GM19324 (cell line): Measurements from ENCODE around the gene SARDH.
"Not testable (repeated sequence)": the region's sequence is repeated elsewhere in the genome, so short reads cannot be mapped to it uniquely, and the experiment has no call there.

ENCODE experiments used
- ATAC-seq: cut with Tn5 transposase; IDR thresholded peaks from one replicate; pipeline ENCODE4 v1.9.1; 2021; ENCODE audit warnings: mild to moderate bottlenecking, moderate library complexity; ENCODE audit not compliant: unreplicated experiment, low FRiP score

SARDH gene

DNA sequence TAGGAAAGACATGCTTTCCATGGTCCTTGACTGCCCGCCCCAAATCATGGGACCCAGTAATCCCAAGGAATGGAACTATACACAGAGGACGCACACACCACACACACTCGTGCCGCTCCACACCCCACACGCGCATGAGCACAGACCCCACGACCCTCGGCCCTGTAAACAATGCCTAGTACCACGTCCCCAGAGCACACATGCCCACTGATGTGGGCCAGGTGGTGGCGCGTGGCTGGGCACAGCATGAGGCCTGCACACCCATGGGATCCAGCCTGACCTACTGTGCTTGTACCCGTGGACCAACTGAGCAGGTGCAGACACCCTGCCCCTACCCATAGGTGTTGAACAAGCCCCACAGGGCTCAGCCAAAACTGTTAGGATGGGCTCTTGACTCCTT, 101.2 kb downstream of the SARDH start:
- no peak for ATAC-seq

DNA sequence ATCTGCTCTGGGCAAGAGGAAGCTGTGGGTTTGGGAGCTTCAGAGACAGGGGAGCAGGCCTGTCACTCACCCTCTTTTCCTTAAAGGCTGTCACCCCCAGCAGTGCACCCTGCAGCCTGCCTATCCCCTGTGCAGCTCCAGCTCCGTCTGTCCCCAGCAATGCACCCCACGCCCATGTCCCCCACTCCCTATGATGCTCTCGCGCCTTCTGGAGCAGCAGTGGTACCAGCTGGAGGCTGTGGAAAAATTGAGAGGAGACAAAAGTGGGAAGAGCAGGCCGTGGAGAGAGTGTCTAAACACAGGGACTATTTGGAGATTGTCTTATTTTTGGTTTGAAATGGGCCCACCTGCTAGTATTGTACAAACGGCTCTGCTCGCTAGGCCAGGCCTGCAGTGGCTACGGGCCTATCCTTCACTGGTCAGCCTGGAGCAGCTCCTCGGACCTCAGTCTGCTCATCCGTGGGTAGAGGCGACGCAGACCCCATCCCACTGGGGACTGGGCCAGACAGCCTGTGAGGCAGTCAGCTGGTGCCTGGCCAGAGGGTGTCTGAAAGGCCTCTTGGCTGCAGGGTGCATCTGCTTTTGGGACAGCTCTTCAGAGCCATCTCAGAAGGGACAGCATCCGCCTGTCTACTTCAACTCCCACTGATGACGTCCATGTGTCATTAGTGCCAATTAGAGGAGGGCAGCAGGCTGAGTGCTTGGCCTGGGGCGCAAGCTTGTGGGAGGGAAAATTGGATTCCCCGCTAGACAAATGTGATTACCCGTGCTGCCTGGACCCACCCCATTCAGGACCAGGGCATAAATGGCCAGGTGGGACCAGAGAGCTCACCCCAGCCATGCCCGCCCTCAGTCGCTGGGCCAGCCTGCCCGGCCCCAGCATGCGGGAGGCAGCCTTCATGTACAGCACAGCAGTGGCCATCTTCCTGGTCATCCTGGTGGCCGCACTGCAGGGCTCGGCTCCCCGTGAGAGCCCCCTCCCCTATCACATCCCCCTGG, 102.3 kb downstream of the SARDH start, which contains the start of gene DBH:
DBH (plus strand) TSS at position 831 of the 999 bp plus-strand sequence; CDS start at position 840, 9 bp downstream.
- no peak for ATAC-seq

DNA sequence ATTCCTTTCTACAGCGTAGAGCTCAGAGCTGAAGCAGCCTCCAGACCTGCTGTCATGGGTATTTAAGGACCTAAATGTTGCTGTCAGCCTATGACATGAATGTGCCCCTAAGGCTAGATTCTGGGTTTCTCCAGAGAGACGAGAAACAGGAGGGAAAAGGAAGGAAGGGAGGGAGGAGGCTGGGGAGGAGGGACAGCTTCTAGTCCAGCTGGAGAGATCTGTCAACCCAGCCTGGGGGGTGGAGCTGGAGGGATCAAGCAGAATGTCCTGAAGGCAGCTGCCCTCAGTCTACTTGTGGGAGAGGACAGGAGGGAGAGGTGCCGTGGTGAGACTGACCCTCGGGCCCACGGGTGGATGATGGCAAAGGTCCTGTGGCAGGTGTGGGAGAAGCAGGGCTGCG, 103.1 kb downstream of the SARDH start:
- ATAC-seq = no peak

DNA sequence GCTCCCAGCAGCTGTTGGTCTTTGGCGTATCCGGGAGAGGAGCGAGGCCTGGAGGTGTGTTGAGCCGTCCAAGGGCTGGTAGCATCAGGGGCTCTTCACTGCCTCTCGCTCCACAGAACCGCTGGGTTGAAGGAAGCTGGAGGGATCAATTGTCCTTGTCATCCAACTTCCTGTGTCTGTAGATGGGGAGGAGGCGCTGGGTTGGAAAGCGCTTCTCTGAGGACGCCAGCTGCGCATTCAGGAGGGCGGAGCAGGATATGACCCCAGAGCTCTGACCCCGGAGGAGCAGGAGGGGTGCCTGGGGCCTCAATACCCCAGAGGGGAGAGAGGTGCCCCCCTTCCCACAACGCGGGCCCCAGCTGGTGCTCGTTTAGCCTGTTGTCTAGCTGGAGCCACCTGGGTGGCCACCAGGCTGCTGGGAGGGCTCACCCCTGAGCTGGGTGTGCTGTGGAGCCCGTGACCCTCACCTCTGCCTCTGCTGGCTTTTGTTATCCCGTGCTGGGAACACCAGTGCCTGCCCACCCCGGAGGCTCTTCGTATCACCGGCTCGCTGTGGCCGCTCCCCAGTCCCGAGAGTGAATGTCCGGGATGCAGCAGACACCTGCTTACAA, 104.0 kb downstream of the SARDH start:
- no peak for ATAC-seq

DNA sequence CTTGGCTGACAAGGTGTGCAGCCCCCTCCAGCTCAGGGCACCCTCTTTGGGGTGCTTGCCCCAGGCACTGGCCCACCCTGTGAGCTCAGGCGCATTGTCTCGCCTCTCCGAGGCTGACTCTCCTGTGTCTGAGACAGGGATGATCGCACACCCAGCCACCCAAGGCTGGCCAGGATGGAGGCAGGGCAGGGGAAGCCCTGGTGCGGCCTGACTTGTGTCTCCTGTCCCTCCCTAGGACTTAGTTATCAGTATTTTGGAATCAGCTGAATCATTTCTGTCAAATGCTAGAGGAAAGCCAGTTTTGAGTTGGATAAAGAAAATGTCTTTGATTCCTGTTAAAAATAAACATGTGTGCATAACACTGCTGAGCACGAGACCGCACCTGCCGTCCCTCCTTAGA, 104.5 kb downstream of the SARDH start:
- ATAC-seq = no peak

DNA sequence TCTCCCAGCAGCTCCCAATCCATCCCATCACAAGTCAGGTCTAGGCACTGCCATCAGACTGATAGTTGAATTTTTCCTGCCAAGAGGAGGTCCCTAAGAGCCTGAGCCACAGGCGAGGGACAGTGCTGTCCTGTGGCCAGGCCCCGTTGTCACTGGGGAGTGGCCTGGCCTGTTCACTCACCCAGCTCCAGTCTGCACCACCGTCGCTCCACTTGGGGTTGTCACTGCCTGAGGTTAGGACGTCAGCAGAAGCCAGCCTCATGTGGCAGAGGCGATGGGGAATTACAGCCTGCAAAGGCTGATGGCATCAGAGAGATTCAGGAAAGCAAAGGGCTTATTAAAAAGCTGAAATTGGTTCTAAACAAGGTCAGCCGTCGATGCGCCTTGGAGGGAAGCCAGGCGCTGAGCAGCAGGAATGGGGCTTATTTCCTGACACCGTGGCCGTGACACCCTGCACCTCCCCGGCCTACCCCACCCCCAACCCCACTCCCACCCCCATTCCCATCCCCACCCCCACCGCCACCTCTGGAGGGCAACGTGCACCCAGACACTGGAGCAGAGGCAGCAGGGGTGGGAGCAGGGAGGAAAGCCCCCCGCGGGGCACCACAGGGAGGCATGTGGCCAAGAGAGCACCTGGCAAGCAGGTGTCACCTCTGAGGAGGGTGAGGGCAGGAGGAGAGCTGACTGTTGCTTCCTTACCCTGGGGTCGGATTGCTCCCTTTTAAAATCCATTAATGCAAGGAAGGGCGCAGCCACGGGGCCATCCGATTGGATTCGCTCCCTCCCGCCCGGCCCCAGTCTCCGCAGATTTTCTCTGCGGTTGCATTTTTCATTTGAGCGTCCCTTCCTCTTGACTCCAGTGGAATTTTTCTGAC, 105.1 kb downstream of the SARDH start:
- no peak for ATAC-seq

DNA sequence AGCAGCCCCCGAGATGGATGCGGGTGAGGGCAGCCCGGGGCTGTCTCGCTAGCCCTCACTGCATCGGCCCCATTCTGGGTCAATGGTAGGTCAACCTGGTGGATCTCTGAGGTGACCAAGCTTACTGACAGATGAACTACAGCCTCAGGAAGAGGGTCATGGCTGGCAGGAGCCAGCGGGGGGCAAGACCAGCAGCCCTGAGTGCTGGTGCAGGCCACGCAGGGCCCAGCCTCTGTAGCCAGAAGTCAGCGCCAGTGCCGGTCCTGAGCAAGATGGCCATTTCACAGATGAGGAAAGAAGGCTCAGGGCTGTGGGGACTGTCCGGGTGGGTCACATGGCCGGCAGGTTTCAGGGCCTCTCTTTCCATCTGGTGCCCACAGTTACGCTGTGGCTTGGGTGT, 107.0 kb downstream of the SARDH start:
- ATAC-seq = no peak

DNA sequence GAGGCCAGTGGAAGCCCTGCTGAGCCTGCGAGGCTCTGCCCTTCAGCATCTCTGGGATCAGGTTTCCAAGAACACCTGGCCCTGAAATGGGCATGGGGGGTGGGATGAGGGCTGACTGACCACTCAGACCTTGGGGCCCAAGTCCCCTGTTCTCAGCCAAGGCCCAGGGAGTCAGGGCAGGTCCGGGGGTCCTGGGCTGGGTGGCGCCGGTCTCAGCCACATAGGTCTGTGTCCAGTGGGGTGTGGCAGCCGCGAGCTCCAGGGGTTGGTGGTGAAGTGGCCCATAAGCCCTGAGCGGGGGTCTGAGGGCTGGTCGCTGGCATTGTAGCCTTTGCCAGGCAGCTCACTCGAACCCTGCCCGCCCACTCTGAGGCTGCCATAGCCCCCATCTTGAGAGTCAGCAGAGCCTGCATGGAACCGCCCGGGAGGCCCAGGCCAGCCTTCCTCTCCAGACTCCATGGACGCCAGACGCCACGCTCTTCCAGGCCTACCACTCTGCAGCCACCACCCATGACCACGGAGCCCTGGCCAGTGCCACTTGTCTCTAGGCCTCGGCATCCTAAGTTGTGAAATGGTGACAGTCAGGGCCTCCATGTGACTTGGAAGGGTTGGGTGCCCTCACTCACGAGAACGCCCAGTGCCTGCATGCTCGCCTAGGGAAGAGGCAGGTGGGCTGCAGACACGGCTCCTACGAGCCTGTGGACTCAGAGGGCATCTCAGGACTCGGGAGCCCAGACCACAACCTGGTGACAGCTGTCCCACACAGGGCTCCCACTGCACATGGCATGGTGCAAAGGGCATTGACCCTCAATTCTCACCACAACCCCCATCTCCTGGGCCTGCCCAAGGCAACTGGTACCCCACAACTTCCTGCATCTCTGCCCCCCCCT, 108.7 kb downstream of the SARDH start:
- ATAC-seq = no peak

DNA sequence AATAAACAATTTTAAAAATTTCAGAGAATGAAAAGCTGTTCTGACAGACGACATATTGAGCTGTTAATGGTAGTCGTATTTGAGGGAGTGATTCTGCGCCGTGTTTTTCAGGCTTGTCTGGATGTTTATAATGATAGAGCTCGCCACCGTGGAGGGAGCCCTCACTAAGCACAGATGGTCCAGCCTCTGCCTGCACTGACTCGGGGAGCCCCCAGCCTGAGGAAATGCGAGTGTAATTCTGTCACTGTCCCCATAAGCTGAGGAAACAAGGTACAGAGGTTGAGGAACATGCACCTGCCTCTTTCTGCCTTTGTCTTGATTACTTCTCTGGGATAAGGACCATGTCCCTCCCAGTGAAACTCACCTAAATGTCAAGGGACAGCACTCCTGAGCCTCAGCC, 109.4 kb downstream of the SARDH start:
- ATAC-seq = no peak

DNA sequence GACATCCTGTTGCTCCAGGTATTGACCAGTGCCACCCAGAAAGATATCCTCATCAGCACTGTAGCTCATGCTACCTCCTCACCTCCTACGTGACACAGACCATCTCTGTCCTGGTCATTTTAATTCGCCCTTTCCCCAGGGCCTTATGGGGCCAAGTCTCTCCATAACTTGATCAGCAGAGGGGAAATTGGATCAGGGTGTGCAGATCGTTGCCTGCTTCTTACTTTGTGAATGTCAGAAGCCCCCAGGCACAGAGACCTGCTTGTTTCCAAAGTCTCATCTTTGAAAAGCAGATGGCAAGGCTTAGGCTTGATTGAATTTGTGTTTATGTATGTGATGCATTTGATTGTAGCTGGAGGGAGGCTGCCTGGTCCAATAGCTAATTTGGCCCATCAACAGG, 110.8 kb downstream of the SARDH start:
- no peak for ATAC-seq

DNA sequence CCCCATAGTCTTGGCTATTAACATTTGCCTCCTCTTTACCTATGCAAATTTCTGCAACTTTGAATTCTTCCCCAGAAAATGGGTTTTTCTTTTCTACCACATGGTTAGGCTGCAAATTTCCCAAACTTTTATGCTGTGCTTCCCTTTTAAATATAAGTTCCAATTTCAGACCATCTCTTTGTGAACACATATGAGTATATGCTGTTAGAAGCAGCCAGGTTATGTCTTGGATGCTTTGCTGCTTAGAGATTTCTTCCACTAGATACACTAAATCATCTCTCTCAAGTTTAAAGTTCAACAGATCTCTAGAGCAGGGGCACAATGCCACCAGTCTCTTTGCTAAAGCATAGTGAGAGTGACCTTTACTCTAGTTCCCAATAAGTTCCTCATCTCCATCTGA, 112.1 kb downstream of the SARDH start:
- not testable (repeated sequence) for ATAC-seq

DNA sequence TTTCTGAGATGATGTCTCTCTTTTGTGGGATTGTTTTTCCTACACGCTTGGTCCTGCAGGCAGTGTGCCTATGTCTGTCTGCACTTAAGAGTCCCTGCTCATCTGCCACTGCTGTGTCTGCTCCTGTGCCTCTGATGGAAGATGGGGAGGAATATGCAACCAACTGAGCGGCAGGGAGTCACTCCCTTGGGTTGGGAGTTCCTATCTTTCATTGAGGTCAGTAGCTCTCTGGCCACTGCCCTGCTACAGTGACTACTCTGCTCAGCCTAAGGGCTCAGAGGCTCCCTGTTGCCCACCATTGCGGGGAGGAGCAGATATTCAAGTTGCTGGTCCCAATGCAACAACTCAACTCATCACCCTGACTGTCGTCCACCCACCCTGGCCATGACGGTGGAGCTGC, 115.6 kb downstream of the SARDH start:
- no peak for ATAC-seq

DNA sequence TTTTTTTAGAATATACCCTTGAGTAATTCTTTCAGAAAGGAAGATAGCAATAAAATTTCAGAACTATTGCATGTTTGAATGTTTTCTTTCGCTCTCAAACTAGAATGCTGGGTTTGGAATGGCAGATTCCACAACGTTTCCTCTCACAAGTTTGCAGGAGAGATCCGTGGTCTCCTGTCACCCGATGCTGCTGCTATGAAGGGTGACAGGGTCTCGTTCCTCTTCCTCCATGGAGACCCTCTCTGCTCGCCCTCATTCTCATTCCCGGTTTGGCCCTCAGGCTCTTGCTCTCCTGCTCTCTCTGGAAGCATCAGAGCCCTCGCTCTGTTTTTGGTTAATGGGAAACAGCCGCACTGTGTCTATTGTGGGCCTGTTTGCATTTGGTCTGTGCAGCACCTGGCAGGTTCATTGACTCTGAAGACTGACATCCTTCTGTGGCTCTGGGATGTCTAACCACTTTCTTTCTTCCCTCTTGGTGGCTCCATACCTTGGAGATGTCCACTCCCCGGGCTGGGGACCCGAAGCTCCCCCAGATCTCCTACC, 116.4 kb downstream of the SARDH start:
- ATAC-seq = no peak

DNA sequence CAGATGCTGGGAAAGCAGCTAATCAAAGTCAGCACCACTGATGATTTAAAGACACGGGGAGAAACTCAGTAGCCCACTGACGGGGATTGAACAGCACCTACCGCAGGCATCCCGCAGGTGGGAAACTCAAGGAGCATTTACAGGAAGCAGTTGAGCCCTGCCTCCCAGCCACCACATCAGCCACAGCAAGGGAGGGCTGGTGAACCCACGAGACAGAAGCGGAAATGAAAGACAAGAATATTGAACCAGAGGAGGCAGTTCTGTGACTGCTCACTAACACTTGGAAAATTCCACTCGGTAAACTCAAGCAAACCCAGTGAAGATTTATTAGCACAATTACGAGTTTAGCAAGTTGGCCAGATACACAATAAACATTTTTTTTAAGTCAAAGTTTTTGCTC, 118.4 kb downstream of the SARDH start:
- ATAC-seq = no peak

DNA sequence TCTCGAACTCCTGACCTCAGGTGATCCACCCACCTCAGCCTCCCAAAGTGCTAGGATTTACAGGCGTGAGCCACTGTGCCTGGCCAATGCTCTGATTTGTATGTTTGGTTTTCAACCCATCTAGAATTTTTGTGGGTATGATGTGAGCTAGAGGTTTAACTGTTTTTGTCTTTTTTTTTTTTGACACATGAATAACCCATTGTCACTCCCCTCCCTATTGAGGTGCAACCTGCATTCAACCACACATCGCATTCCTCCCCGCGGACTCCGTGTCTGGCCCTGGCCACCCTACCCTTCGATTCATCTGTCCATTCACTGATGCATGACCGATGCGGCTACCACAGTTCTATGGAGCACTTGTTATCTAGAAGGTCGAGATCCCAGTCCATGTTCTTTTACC, 119.4 kb downstream of the SARDH start:
- ATAC-seq = no peak

DNA sequence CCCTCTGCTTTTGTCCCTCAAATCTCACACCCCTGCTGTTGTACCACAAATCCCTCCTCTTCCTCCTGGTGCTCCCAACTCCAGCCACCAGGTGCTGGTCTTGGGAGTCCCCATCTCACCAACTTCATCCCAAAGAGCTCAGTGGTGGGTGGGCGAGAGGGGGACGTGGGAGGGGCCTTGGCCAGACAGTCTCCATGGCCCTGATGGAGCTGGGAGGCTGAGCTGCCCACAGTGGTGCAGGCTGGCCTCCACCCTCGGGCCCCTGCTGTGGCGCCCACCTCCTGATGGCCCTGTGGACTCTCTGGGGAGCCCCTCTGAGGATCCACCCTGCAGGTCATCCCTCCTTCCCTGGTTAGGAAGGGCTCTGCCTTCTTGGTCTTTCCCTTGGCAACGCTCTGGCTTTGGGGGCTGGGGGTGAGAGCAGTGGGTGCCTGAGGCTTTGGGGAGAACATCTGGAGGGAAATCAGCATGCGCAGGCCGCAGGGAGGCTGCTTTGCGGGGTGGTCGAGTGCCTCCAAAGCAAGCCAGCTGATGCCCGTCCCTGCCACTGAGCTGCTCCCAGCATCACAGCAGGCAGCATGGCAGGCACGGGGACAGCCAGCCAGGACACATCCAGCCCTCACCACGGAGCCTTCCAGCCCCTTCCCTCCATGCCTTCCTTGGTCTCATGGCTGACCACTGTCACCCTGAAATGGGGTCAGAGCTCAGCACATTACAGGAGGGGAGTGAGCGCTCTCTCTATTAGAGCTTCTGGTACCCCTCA, 121.3 kb downstream of the SARDH start:
- no peak for ATAC-seq

DNA sequence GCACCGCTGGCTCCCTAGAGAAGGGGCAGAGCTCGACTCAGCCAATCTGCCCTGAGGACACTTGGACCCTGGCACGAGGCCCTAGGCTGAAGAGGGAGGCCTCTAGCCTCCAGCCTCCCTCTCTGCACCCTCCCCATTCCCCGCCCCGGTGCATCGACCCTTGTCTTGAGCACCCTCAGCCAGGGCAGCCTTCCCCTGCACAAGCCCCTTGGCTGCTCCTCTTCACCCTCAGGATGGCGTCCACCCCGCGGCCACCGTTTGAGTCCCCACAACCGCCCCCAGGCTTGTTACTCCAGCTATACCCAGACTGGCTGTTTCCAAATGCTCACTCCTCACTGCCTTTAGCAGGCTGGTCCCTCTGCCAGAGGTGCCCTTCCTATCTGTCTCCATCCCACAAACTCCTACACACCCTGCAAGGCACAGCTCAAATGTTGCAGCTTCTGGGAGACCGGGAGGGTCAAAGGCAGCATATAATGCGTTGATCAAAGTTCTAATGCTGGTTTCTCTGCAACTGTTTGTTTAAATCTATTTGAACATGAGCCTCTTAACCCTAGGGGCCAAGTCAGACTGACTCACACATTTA, 122.5 kb downstream of the SARDH start:
- ATAC-seq = no peak

DNA sequence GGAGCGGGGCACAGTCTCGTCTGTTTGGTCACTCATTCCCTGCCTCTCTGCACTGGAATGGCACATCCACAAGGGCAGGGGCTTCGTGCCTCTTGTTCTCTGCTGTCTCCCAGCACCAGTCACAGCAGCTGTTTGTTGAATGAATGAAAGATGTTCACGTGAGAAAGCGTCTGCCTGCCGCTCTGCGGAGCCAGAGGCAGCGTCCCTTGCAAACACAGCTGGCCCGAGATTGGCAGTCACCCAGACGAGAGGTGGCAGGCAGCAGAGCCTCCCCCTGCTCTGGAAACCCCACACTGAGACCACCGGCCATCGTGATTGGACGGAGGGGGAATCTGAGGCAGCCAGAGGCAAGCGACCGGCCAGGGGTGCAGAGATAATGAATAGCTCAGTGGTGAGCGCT, 123.0 kb downstream of the SARDH start:
- ATAC-seq = no peak

DNA sequence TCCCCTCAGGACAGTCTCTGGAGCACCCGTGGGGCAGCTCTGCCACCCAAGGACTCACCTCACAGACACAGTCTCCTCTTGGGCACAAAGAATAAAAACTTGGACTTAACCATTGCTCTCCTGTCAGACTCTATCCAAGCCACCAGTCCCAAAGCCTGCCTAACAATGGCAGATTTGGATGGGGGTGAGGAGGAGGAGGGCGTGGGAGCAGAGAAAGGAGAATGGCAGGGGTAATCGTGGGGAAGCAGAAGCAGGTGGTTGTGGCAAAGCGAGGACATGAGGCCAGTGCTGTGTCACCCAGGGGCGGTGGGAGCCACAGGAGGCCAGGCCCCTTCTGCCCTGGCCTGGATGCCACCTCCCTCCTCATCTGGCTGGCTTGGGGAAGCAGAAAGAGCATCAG, 123.5 kb downstream of the SARDH start:
- ATAC-seq = no peak
